Uterus (tissue), 2 donors: Measurements from ENCODE around the gene SLC25A26.

ENCODE experiments used
- CTCF ChIP-seq, 4 experiments: fragments of 200-600 bp in 2 of 4; fragments of 450-650 bp in 2 of 4; sonication (generic) in 2 of 4; IDR thresholded peaks; one replicate each; pipeline ENCODE4 v1.5.1; 2016 to 2019; ENCODE audit warnings: antibody characterized with exemption in 4 of 4, mild to moderate bottlenecking in 2 of 4, moderate library complexity in 1 of 4
- POLR2A ChIP-seq, 2 donors: fragments of 450-650 bp; IDR thresholded peaks; one replicate each; pipeline ENCODE4 v1.6.1; 2016; ENCODE audit warnings: antibody characterized with exemption in 2 of 2, mild to moderate bottlenecking in 1 of 2, moderate library complexity in 1 of 2

- TF ChIP-seq CTCF (IDR thresholded peaks at IDR 0.05) (no peak), POLR2A (IDR thresholded peaks at IDR 0.05) (no peak)
Measured at GRCh38 chr3:66261355-66261754, 40.6 kb downstream of the SLC25A26 start.
